SK-MEL-5 (cell line): ENCODE data around the gene UBAC2. TPM values are rescaled to one million over a fixed set of nuclear protein-coding genes. Genes with fewer than 3 reads are reported as not detected.

ENCODE experiments used
- DNase-seq: peaks from one replicate; pipeline ENCODE4 v3.0.0-alpha.2; 2016; ENCODE audit warnings: low read depth, low spot score
- in situ Hi-C: cut with HindIII; loops from 2 replicates; pipeline ENCODE4 v1.10.0; 2016; ENCODE audit warnings: low sequenced_read_pairs, high pct_unique_total_duplicates, low pct_unique_long_range_greater_than_20kb
- total RNA-seq: library from RNA; depleted of rRNA; stranded (reverse); fragments of >200 nt; shearing (Covaris generic); gene quantifications from 2 replicates; pipeline ENCODE4 v1.2.3, GENCODE V29; 2014

UBAC2 gene
- total RNA-seq, 1 experiment from 2014 or later, result 70.2 TPM

DNA sequence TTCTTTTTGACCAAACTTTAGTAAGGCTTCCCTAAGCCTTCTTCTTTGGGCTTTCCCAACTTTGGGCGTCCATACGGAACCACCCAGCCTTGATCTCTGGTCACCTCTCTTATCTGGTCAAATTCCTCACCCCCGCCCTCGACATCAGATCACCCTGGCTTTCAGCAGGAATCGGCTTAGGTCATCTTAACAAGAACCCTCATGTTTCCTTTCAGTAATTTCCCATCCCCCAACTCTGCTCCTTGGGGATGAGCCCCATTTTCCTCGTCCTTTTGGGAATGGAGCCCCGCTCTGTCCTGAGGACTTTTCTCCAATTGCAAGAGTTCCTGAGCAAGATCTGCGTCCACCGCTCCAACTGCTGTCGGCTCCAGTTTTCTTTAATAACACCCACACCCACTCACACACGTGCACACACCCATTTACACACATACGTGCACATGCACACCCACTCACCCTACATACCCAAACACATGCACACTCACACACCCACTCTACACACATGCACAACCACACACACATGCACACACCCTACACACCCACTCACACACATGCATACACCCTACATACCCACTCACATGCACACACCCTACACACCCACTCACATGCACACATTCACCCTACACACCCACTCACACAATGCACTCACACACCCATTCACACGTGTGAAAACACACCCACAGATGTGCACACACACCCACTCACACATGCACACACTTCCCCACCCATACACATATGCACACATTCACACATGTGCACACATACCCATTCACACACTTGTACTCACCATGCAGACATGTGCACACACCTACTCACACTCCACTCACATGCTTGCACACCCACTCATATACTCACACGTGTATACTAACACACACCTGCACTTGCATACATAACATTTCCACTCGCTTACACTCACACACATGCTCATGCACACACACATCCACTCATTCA lies 213.7 kb downstream of the UBAC2 start:
- no peak for DNase-seq
- in situ Hi-C loops, result no loop called here

DNA sequence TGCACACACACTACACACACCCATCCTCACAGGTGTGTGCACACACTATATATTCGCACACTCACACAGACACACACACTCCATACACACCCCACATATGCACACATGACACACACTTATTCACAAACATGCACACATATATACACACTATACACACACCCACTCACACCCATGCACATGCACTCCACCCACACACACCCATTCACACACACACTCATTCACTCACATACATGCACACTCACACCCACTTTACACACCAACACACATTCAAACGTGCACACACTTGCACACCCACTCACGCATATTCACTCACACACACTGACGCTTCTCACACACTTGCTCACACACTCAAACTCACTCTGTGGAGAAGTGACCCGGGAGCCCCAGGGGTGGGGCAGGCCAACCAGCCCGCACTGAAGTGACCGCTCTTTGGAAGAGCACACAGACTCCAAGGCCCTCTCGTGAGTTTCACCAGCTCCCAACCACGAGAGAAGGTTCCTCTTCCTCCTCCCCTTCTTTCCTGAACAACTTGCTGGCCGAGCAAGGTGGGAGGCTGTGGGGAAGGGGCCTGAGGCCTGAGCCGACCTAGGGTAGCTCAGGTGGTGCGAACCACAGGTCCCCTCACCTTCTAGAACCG lies 214.5 kb downstream of the UBAC2 start:
- in situ Hi-C loops, result no loop called here
- DNase-seq, result no peak

DNA sequence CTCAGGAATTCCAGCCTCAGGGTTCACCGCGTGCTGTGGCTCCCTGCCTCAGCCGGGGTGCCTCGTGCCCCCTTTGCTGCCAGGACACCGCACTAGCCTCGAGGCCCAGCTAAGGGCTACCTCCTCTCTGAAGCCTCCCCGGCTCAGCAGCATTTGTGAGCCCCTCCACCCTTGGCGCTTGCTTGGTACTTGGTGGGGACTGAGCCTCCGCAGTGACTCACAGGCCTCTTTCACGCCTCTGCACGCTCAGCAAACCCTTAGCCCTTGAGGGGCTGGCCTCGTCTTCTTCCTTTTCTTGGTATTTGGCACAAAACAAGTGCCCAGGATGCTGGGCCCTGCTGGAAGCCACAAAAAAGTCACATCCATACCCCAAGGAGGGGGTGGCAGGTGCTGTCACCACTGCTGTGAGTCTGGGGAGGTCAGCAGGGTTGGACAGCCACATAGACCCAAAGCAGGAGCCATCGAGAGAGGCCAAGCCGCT lies 215.2 kb downstream of the UBAC2 start:
- in situ Hi-C loops, result no loop called here
- no peak for DNase-seq

DNA sequence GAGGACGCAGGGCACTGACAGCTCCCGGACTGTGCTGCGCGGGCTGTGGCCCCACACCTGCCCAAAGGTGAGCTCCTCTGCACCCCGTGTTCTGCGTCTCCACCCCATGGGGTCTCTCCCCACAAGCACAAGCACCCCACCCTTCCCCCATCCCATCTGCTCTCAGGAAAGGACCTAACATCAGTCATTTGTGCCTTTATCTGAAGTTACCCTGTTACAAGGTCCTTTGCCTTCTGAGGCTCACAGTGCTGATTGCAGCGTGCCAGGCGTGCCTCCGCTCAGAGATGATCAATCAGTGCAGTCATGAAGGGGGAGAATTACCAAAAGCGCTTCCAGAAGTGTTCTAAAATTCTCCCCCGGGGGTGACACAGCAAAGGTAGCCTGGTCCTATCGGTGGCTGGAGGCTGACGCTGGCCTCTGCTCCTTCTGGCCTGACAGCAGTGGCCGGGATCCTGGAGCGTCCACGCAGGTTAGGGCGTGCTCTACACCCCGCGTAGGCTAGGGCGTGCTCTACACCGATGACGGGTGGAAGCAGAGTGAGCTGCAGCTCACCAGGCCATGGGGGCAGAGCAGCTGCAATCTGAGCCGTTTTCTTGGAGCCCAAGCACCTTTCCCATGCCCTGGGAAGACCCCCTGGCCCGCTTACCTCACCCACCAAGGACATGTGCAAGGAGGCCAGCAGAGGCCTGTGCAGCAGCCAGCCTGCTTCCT lies 215.9 kb downstream of the UBAC2 start:
- in situ Hi-C loops, result no loop called here
- no peak for DNase-seq

DNA sequence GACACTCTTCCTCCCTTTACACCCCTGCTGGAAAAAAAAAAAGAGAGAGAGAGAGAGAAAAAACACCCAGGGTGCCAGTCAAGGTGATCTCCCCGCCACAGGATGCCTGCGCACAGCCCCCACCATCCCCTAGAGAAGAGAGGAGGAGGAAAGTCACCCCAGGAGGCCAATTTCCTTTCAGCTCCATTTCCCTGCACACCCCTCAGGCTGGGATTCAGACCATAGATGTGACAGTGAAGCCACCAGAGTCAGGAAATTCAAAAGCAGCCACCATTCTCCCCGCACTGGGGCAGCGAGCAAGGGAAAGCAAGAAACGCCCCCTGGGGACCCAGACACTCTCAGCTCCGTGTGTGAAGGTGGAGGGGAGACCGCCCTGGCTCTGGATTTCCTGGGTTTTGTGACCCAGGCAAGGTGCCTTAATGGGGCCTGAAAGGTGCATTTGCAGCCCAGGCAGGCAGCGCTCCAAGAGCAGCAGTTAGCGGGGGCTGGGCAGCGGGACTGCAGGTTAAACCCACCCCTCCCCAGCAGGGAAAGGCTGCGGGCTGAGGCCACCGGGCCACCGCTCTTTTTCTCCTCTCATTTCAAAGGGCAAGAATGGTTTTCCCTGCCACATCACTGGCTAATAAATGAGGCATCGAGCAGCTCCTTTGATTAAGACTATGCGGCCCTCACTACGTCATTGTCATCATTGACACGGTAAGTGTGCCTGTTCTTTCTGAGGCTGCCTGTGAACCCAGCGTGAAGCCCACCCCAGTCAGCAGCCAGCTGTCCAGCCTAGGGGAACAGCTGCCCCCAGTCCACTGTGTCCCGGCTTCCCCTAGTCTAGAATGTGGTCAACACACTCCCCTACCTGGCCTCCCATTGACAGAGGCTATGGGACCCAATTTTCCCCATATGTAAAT lies 216.8 kb downstream of the UBAC2 start:
- DNase-seq, result no peak
- in situ Hi-C loops, result no loop called here

DNA sequence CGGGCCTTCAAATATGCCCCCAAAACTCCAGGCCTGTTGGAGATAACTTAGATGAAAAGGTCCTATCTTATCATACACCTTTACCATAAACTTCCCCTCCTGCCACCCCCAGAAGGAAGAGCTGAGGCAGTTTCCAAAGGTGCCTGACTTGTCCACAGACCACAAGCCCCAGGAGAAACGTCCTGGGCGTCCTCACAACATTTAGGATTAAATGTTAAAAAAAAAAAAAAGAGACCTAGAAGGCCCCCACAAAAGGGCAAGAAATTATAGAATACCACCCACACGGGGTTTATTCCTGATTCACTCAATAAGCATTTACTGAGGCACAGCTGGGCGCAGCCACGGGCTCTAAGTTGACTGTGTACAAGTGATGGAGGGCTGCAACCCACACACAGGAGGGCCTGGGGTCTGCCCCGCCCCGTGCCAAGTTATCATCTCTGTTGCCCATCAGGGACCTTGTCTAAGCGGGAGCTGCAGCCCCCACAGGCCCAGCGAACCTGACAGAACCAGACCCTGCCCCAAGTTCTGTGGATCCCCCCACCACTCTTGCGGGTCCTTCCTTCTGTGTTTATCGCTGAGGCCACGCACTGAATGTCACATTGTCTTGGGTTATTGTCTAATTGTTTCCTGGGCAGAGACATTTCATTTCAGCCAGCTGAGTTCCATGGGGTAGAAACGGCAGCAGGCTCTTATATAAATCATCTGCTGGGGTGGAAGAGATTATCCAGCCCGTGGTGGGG lies 217.6 kb downstream of the UBAC2 start:
- in situ Hi-C loops, result no loop called here
- DNase-seq, result no peak

DNA sequence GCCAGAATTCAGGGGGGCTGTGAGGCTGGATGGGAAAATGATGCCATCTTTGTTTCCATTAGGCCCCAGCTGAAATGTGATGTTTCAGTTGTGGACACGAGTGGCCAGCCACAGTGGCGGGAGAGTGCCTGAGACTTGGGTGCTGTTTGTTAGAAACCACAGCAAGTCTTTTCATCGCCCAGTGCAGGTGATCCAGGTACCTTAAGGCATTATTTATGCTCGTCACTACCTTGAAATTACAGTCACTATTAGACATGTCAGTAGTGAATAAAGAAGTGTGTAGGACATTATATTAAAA lies 218.1 kb downstream of the UBAC2 start:
- in situ Hi-C loops, result no loop called here

DNA sequence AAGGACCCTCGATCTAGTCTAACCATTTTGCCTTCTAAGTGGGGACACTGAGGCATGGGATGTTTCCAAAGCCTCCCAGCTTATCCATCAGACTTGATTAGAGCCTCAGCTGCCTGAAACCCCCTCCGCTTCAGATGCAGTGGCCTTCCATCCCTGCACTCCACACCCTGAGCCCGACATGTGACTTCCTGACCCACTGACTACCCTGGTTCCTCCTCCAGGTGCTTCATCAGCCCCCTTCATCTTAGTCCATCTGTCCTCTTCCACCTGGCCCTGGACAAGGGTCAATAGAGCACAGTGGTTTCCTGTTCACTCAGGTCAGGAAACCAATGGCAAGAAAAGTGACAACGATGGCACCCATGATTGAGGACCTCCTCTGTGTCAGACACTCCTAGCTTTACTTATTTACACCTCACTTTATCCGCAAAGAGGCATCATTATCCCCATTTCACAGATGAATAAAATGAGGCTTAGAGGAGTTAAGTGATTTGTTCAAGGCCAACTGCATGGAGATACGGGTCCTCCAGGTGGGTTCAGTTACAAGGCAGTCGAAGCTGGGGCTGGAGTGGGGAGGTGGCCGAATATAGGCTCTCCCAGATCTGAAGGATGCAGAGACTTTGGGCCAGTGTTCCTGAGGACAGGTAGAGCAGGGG lies 219.1 kb downstream of the UBAC2 start:
- in situ Hi-C loops, result no loop called here
- DNase-seq, result no peak

More for the DNA sequence above, 218.1 kb downstream of the UBAC2 start:
- DNase-seq, result no peak

DNA sequence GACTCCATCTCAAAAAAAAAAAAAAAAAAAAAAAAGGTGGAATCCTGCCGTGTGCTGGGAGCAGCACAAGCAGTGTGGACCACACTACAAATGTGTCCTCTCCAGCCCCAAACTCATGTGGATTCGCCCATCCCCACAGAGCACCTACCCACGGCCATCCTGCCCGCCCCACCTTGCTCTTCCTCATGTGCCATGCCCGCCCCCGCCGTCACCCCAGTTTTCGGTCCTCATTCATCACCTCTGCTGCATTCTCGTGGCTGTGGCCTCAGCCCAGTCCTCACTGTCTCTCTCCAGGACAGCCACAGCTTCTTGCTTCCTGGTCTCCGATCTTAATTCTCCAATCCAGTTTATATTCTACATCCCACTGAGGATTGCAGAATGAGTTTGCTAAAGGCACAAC lies 220.6 kb downstream of the UBAC2 start:
- in situ Hi-C loops, result no loop called here
- DNase-seq, result no peak

DNA sequence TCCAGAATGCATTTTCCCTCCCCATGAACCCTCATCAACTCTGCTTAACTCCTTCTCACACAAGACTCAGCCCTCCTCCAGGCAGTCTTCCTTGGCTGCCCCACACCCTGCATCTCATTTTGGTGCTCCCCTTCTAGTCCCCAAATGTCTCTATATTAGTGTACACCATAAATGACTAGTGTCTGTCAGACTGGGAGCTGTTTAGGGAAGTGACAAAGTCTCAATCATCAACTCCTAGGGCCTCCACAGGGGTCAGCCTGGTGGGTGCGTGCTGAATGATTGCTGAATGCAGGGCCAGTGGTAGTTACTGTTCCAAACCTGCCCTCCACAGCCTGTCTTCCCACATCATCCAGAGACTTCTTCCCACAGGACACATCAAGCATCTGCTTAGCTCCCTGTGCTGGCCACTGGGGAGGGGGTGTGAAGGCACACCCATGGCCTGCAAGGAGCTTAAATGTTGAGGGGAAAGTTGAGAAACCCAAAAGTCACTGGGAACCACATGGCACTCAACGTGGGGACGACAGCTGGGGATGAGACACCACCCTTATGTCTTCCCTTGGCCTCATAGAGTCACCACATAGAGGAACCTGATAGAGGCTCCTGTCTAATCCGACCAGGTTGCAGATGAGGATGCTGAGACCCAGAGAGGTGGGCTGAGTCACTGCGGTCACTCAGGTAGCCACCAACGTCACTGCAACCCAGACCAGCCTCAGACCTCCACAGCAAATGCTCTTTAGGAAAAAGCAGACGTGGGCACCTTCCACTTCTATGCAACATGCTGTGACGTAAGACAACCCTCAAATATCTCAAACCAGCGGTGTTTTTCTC lies 221.3 kb downstream of the UBAC2 start:
- in situ Hi-C loops, result no loop called here
- no peak for DNase-seq

DNA sequence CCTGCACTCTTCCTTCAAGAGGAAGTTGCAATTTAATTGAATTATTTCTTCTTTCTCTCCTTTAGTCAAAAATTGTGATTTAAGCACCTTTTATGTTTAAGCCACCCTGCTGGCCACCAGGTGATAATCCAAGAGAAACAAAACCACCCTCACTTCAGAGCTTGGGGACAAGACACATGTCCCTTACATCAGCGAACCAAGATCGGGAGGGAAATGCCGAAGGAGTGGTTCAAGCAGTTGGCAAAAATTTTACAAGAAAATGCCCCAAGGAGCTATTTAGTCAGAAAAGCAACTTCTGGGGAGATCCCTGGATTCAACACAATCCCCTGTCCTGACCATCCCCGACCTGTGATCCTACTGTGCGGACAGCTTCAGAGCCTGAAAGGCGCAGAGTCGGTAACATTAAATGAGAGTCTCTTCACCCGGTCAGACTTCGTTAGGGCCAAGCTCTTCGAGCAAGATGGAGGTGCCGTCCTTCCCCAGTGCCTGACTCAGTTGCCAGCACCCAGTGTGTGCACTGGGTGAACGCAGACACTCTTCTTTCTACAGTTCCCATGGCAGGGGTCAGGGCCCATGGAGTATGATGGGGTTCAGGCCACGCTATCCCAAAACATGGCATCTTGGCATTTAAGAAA lies 222.0 kb downstream of the UBAC2 start:
- in situ Hi-C loops, result no loop called here
- DNase-seq, result no peak

DNA sequence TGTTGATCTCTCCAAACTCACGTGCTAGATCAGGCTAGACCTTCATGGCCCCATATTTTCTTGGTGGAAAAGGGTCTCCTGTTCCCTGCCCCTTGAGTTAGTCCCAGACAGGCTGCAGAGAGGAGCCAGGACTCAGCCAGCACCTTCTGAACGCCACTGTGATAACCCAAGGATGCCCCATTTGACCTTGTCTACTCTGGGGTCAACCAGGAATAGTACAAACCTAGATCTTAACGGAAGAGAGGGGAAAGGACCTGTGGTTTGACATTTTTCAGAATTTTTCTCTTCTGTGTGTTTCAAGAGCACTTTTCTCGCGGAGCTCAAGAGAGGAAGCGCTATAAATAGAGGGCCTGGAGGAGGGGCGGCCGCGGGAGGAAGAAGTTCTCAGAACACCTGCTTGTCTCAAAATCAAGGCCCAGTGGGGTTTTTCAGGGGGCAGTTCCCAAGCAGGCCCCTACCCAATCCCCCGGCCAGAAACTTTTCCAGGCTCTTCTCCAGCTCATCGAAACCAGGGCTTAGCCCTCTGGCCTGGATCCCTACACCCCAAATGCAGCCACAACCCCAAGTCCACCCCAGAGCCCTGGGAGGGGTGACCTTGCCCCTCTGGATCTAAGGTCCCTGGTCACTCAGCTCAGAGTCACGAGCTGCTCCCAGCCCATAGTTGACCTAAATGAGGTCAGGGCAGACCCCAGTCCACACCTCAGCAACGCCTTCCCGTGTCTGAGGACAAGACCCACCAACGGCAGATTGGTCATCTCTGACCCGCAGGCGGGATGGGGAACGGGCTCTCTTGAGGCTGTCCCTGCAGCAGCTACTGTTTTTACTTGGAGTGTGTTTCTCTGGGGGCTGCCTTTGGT lies 225.1 kb downstream of the UBAC2 start:
- DNase-seq, result no peak
- in situ Hi-C loops, result no loop called here

DNA sequence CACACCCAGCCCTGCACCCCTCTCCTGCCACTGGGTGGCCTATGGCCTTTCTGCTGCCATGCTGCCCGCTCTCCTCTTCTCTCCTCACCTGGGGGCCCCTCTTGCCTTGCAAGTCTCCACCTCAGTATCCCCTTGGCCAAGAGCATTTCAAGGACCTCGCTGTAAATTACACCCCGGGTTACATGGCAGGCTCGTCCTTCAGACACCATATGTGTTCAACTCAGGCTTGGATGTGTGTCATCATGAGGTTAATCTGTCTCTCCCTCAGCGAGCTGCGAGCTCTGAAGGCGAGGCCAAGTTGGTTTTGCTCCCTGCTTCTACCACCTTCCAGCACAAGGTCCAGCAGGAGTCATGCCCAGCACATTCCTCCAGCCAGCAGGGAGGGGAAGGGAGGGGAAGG lies 225.8 kb downstream of the UBAC2 start:
- in situ Hi-C loops, result no loop called here
- no peak for DNase-seq

DNA sequence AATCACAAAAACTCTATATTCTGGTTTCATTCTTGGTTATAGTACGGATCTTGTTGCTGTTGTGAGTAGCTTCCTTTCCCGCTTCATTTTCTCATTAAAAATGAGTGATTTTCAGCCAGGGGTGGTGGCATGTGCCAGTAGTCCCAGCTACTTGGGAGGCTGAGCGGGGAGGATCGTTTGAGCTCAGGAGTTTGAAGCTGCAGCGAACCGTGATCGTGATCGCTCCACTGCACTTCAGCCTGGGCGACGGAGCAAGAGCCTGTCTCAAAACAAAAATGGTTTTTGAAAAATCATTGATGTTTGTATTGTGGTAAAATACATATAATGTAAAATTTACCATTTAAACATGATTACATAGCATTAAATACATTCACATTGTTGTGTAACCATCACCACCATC lies 229.0 kb downstream of the UBAC2 start:
- DNase-seq, result no peak
- in situ Hi-C loops, result no loop called here
